ENCODE measurements around the gene MIF4GD. TPM values are rescaled to one million over a fixed set of nuclear protein-coding genes. Genes with fewer than 3 reads are reported as not detected.
"Not testable (repeated sequence)": the region's sequence is repeated elsewhere in the genome, so short reads cannot be mapped to it uniquely, and the experiment has no call there.

The MIF4GD gene
- total RNA-seq, 2 donors from 2014 or later: 23.6 to 31.6 TPM

GRCh38 chr17:75255954-75256698 is 14.9 kb downstream of the MIF4GD start:
- peaks cover 61% of the 10 kb centered on the region for H3K4me1 Mint-ChIP-seq
- H3K27ac Mint-ChIP-seq: peak overlapping the region; percentile 77
- not testable (repeated sequence) for ATAC-seq (replicated peaks); H3K9me3 Mint-ChIP-seq; H3K4me3 Mint-ChIP-seq; H3K27me3 Mint-ChIP-seq
- peaks cover 30% of the 10 kb centered on the region for H3K36me3 Mint-ChIP-seq (ENCODE audit: low read depth)

GRCh38 chr17:75252039-75252816 is 18.8 kb downstream of the MIF4GD start:
- H3K27ac Mint-ChIP-seq: peak overlapping the region; percentile 81
- no peaks in the 10 kb centered on the region for H3K9me3 Mint-ChIP-seq
- no peak for ATAC-seq (replicated peaks)
- H3K4me3 Mint-ChIP-seq: peak overlapping the region; percentile 88
- peaks cover 28% of the 10 kb centered on the region for H3K36me3 Mint-ChIP-seq (ENCODE audit: low read depth)
- peaks cover 68% of the 10 kb centered on the region for H3K4me1 Mint-ChIP-seq
- no peaks in the 10 kb centered on the region for H3K27me3 Mint-ChIP-seq

- Mint-ChIP-seq H3K4me1 (peaks cover 55% of the 10 kb centered on the region), H3K36me3 (ENCODE audit: low read depth) (peaks cover 50% of the 10 kb centered on the region), H3K27me3 (no peaks in the 10 kb centered on the region), H3K9me3 (no peaks in the 10 kb centered on the region), H3K4me3 (peak overlapping the region; percentile 88), H3K27ac (peak overlapping the region; percentile 99)
- ATAC-seq (replicated peaks): peak; percentile 98
Observed at GRCh38 chr17:75250009-75250471, 21.0 kb downstream of the MIF4GD start.

GRCh38 chr17:75249564-75249963 is 21.5 kb downstream of the MIF4GD start:
- H3K36me3 Mint-ChIP-seq (ENCODE audit: low read depth): peaks cover 55% of the 10 kb centered on the region
- no peaks in the 10 kb centered on the region for H3K27me3 Mint-ChIP-seq
- peak; percentile 28 for ATAC-seq (replicated peaks)
- peaks cover 53% of the 10 kb centered on the region for H3K4me1 Mint-ChIP-seq
- H3K9me3 Mint-ChIP-seq: no peaks in the 10 kb centered on the region
- H3K4me3 Mint-ChIP-seq: peak overlapping the region; percentile 88
- peak overlapping the region; percentile 99 for H3K27ac Mint-ChIP-seq

- no peaks in the 10 kb centered on the region for H3K9me3 Mint-ChIP-seq
- no peak overlapping the region for H3K27ac Mint-ChIP-seq
- no peak overlapping the region for H3K4me3 Mint-ChIP-seq
- no peaks in the 10 kb centered on the region for H3K27me3 Mint-ChIP-seq
- peaks cover 78% of the 10 kb centered on the region for H3K36me3 Mint-ChIP-seq (ENCODE audit: low read depth)
- peaks cover 52% of the 10 kb centered on the region for H3K4me1 Mint-ChIP-seq
- no peak for ATAC-seq (replicated peaks)
Observed at GRCh38 chr17:75246404-75246803, 24.6 kb downstream of the MIF4GD start.

- Mint-ChIP-seq H3K27ac (no peak overlapping the region), H3K4me3 (peak overlapping the region; percentile 77), H3K27me3 (no peaks in the 10 kb centered on the region), H3K4me1 (peaks cover 43% of the 10 kb centered on the region), H3K9me3 (no peaks in the 10 kb centered on the region), H3K36me3 (ENCODE audit: low read depth) (peaks cover 88% of the 10 kb centered on the region)
- ATAC-seq (replicated peaks): no peak
Observed at GRCh38 chr17:75245011-75245410, 26.0 kb downstream of the MIF4GD start.

- Mint-ChIP-seq H3K27me3 (no peaks in the 10 kb centered on the region), H3K27ac (peak overlapping the region; percentile 75), H3K4me3 (peak overlapping the region; percentile 77), H3K36me3 (ENCODE audit: low read depth) (peaks cover 87% of the 10 kb centered on the region), H3K4me1 (peaks cover 36% of the 10 kb centered on the region), H3K9me3 (no peaks in the 10 kb centered on the region)
- ATAC-seq (replicated peaks): peak; percentile 8
Observed at GRCh38 chr17:75244133-75244866, 26.7 kb downstream of the MIF4GD start.

GRCh38 chr17:75242461-75243042 is 28.5 kb downstream of the MIF4GD start:
- peak; percentile 56 for ATAC-seq (replicated peaks)
- Mint-ChIP-seq H3K4me1 (peaks cover 42% of the 10 kb centered on the region), H3K36me3 (ENCODE audit: low read depth) (peaks cover 98% of the 10 kb centered on the region), H3K27me3 (no peaks in the 10 kb centered on the region), H3K9me3 (no peaks in the 10 kb centered on the region), H3K4me3 (peak overlapping the region; percentile 77), H3K27ac (peak overlapping the region; percentile 86)

- Mint-ChIP-seq H3K9me3 (no peaks in the 10 kb centered on the region), H3K4me3 (peak overlapping the region; percentile 77), H3K4me1 (peaks cover 42% of the 10 kb centered on the region), H3K36me3 (ENCODE audit: low read depth) (peaks cover 98% of the 10 kb centered on the region), H3K27me3 (no peaks in the 10 kb centered on the region), H3K27ac (peak overlapping the region; percentile 86)
- peak; percentile 69 for ATAC-seq (replicated peaks)
Observed at GRCh38 chr17:75241996-75242460, 29.0 kb downstream of the MIF4GD start.

- peaks cover 98% of the 10 kb centered on the region for H3K36me3 Mint-ChIP-seq (ENCODE audit: low read depth)
- H3K9me3 Mint-ChIP-seq: no peaks in the 10 kb centered on the region
- H3K27me3 Mint-ChIP-seq: no peaks in the 10 kb centered on the region
- H3K27ac Mint-ChIP-seq: peak overlapping the region; percentile 86
- H3K4me3 Mint-ChIP-seq: peak overlapping the region; percentile 77
- ATAC-seq (replicated peaks): no peak
- H3K4me1 Mint-ChIP-seq: peaks cover 37% of the 10 kb centered on the region
Observed at GRCh38 chr17:75241502-75241901, 29.5 kb downstream of the MIF4GD start.

GRCh38 chr17:75241143-75241430 is 29.9 kb downstream of the MIF4GD start:
- peaks cover 37% of the 10 kb centered on the region for H3K4me1 Mint-ChIP-seq
- H3K27me3 Mint-ChIP-seq: no peaks in the 10 kb centered on the region
- no peak overlapping the region for H3K27ac Mint-ChIP-seq
- H3K9me3 Mint-ChIP-seq: no peaks in the 10 kb centered on the region
- H3K4me3 Mint-ChIP-seq: peak overlapping the region; percentile 77
- no peak for ATAC-seq (replicated peaks)
- H3K36me3 Mint-ChIP-seq (ENCODE audit: low read depth): peaks cover 98% of the 10 kb centered on the region

- Mint-ChIP-seq H3K4me1 (peaks cover 37% of the 10 kb centered on the region), H3K36me3 (ENCODE audit: low read depth) (peaks cover 98% of the 10 kb centered on the region), H3K27me3 (no peaks in the 10 kb centered on the region), H3K9me3 (no peaks in the 10 kb centered on the region), H3K4me3 (peak overlapping the region; percentile 27), H3K27ac (peak overlapping the region; percentile 50)
- no peak for ATAC-seq (replicated peaks)
Observed at GRCh38 chr17:75240394-75241142, 30.5 kb downstream of the MIF4GD start.

- H3K9me3 Mint-ChIP-seq: no peaks in the 10 kb centered on the region
- H3K36me3 Mint-ChIP-seq (ENCODE audit: low read depth): peaks cover 98% of the 10 kb centered on the region
- peaks cover 37% of the 10 kb centered on the region for H3K4me1 Mint-ChIP-seq
- no peaks in the 10 kb centered on the region for H3K27me3 Mint-ChIP-seq
- peak overlapping the region; percentile 27 for H3K4me3 Mint-ChIP-seq
- peak overlapping the region; percentile 50 for H3K27ac Mint-ChIP-seq
- ATAC-seq (replicated peaks): no peak
Observed at GRCh38 chr17:75239778-75240393, 31.1 kb downstream of the MIF4GD start.

Measured in activated T-helper 17 cell treated with anti-CD3 and anti-CD28 coated beads, Interleukin-2, amount 50 U/mL, for 72 hours (primary cell).